ENCODE data around the gene NELFE. TPM values are rescaled to one million over a fixed set of nuclear protein-coding genes. Genes with fewer than 3 reads are reported as not detected.

The NELFE gene
- total RNA-seq, 1 experiment from 2014 or later, result 75.3 TPM

DNA sequence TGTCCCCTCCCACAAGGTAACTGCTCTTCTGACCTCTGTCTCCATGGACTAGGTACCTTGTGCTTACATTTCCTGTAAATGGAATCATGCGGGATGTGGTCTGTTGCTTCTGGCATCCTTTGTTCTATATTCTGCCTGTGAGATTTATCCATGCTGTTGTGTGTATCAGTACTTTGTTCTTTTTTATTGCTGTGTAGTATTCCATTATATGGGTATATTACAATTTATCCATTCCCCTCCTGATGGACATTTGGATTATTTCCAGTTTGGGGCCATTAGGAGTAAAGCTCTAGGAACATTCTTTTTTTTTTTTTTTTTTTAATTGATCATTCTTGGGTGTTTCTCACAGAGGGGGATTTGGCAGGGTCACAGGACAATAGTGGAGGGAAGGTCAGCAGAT is 27.8 kb downstream of the NELFE start:
- Histone ChIP-seq H3K9me3 (no peaks in the 10 kb centered on the region), H3K4me3 (ENCODE audit: low read depth, low read length) (no peak overlapping the region), H3K4me1 (peaks cover 3% of the 10 kb centered on the region; the same call in 1 of the 2 replicates), H3K27me3 (replicated peaks; ENCODE audit: control insufficient read depth, insufficient read depth, low read length) (no peaks in the 10 kb centered on the region), H3K36me3 (ENCODE audit: control insufficient read depth, insufficient read depth, low read length) (no peaks in the 10 kb centered on the region)
- Mint-ChIP-seq H3K4me3 (ENCODE audit: unreplicated experiment) (no peak overlapping the region), H3K27me3 (ENCODE audit: insufficient read depth, unreplicated experiment) (no peaks in the 10 kb centered on the region), H3K9me3 (ENCODE audit: unreplicated experiment) (no peaks in the 10 kb centered on the region), H3K36me3 (ENCODE audit: insufficient read depth, unreplicated experiment) (no peaks in the 10 kb centered on the region), H3K4me1 (ENCODE audit: low read depth, unreplicated experiment) (no peaks in the 10 kb centered on the region), H3K27ac (ENCODE audit: unreplicated experiment) (no peak overlapping the region)
- POLR2A ChIA-PET, result no interaction called here
- CTCF ChIA-PET, result no interaction called here
- TF ChIP-seq, protein P1, sequence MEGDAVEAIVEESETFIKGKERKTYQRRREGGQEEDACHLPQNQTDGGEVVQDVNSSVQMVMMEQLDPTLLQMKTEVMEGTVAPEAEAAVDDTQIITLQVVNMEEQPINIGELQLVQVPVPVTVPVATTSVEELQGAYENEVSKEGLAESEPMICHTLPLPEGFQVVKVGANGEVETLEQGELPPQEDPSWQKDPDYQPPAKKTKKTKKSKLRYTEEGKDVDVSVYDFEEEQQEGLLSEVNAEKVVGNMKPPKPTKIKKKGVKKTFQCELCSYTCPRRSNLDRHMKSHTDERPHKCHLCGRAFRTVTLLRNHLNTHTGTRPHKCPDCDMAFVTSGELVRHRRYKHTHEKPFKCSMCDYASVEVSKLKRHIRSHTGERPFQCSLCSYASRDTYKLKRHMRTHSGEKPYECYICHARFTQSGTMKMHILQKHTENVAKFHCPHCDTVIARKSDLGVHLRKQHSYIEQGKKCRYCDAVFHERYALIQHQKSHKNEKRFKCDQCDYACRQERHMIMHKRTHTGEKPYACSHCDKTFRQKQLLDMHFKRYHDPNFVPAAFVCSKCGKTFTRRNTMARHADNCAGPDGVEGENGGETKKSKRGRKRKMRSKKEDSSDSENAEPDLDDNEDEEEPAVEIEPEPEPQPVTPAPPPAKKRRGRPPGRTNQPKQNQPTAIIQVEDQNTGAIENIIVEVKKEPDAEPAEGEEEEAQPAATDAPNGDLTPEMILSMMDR (IDR thresholded peaks at IDR 0.05; ENCODE audit: insufficient read depth in 1 of 2, low read depth in 1 of 2, low read length in 1 of 2, severe bottlenecking in 1 of 2, unreplicated experiment in 1 of 2), result no peak
- BruUV-seq (replicated peaks), result no TSS peak
- intact Hi-C loops (cut with micrococcal nuclease; ENCODE audit: unreplicated experiment), result no loop called here
- DNase-seq, result no peak

DNA sequence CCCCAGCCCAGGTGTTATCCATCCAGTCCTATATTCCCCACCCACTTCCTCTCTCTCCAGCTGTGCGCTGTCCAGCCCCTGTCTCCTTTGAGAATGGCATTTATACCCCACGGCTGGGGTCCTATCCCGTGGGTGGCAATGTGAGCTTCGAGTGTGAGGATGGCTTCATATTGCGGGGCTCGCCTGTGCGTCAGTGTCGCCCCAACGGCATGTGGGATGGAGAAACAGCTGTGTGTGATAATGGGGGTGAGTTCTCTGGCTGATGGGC is 30.2 kb downstream of the NELFE start:
- H3K4me3 ChIP-seq (ENCODE audit: low read depth, low read length), result no peak overlapping the region
- no peaks in the 10 kb centered on the region for H3K27me3 ChIP-seq (replicated peaks; ENCODE audit: control insufficient read depth, insufficient read depth, low read length)
- Mint-ChIP-seq H3K4me1 (ENCODE audit: low read depth, unreplicated experiment) (no peaks in the 10 kb centered on the region), H3K27me3 (ENCODE audit: insufficient read depth, unreplicated experiment) (no peaks in the 10 kb centered on the region), H3K36me3 (ENCODE audit: insufficient read depth, unreplicated experiment) (no peaks in the 10 kb centered on the region), H3K27ac (ENCODE audit: unreplicated experiment) (no peak overlapping the region), H3K9me3 (ENCODE audit: unreplicated experiment) (no peaks in the 10 kb centered on the region), H3K4me3 (ENCODE audit: unreplicated experiment) (no peak overlapping the region)
- no peaks in the 10 kb centered on the region for H3K9me3 ChIP-seq
- BruUV-seq (replicated peaks), result no TSS peak
- ChIA-PET CTCF (no interaction called here), POLR2A (interaction anchor here (0.7 kb wide), 1 partner anchor 1783 kb away, joined by 3 read pairs; the partner anchor contains the start of gene UQCC2)
- intact Hi-C loops (cut with micrococcal nuclease; ENCODE audit: unreplicated experiment), result no loop called here
- no peak for DNase-seq
- peaks cover 3% of the 10 kb centered on the region; the same call in 1 of the 2 replicates for H3K4me1 ChIP-seq
- no peaks in the 10 kb centered on the region; the same call in 1 of the 2 replicates for H3K36me3 ChIP-seq (ENCODE audit: control insufficient read depth, insufficient read depth, low read length)
- TF ChIP-seq, protein P1 (IDR thresholded peaks at IDR 0.05; ENCODE audit: insufficient read depth in 1 of 2, low read depth in 1 of 2, low read length in 1 of 2, severe bottlenecking in 1 of 2, unreplicated experiment in 1 of 2), result no peak

DNA sequence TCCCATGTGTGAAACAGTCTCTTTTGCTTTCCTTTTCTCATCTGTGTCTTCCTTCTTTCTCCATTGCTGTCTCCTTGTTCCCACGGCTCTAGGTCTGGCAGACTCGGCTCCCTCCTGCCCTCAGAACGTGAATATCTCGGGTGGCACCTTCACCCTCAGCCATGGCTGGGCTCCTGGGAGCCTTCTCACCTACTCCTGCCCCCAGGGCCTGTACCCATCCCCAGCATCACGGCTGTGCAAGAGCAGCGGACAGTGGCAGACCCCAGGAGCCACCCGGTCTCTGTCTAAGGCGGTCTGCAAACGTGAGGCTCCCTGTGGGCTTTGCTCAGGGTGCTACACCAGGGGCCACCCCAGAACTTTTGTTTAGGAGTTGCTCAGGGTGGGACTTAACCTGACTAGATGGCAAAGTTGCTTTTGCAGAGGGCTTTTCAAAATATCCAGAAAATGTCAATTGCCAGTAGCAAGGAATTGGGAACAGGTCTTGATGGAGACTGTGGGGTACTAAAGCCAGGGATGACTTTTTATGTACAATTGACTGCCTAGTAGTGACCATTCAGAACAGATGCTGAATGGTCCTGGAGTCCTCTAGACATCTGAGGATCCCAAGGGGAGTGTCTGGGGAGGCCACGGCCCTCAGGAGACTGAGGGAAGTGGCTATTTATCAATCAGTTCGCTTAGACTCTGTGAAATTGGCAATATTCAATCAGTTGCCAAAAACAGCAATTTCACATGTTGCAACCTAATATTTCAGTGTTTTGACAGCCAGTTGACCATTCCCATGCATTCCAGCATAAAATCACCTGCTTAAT is 30.7 kb downstream of the NELFE start:
- Mint-ChIP-seq H3K27ac (ENCODE audit: unreplicated experiment) (no peak overlapping the region), H3K36me3 (ENCODE audit: insufficient read depth, unreplicated experiment) (no peaks in the 10 kb centered on the region), H3K4me3 (ENCODE audit: unreplicated experiment) (no peak overlapping the region), H3K27me3 (ENCODE audit: insufficient read depth, unreplicated experiment) (no peaks in the 10 kb centered on the region), H3K4me1 (ENCODE audit: low read depth, unreplicated experiment) (no peaks in the 10 kb centered on the region), H3K9me3 (ENCODE audit: unreplicated experiment) (no peaks in the 10 kb centered on the region)
- Histone ChIP-seq H3K9me3 (no peaks in the 10 kb centered on the region), H3K4me3 (ENCODE audit: low read depth, low read length) (0 out of 2 replicates have a peak overlapping the region, but pooled peaks have one; percentile 11), H3K36me3 (ENCODE audit: control insufficient read depth, insufficient read depth, low read length) (no peaks in the 10 kb centered on the region; the same call in 1 of the 2 replicates), H3K4me1 (peaks cover 3% of the 10 kb centered on the region; the same call in 1 of the 2 replicates), H3K27me3 (replicated peaks; ENCODE audit: control insufficient read depth, insufficient read depth, low read length) (no peaks in the 10 kb centered on the region)
- CTCF ChIA-PET, result no interaction called here
- no TSS peak for BruUV-seq (replicated peaks)
- TF ChIP-seq, protein P1 (IDR thresholded peaks at IDR 0.05; ENCODE audit: insufficient read depth in 1 of 2, low read depth in 1 of 2, low read length in 1 of 2, severe bottlenecking in 1 of 2, unreplicated experiment in 1 of 2), result no peak
- intact Hi-C loops (cut with micrococcal nuclease; ENCODE audit: unreplicated experiment), result no loop called here
- POLR2A ChIA-PET, result no interaction called here
- DNase-seq, result no peak

Data from Caco-2 (cell line).